A673 (cell line): ENCODE measurements around the gene EMC6.

Experiments used
- EZH2 ChIP-seq: fragments of 200-600 bp; sonication (generic); IDR thresholded peaks from 2 replicates; pipeline ENCODE4 v1.6.1; 2017; ENCODE audit warnings: borderline replicate concordance, low read depth, mild to moderate bottlenecking, mixed read lengths, antibody characterized with exemption, low read length; ENCODE audit not compliant: poor library complexity, severe bottlenecking
- TF ChIP-seq, protein P1 (sequence below): fragments of 300-800, 200-600 bp; sonication (generic); conservative IDR thresholded peaks from 2 replicates; pipeline ENCODE4 v1.5.1; 2017; ENCODE audit warnings: low read depth, mild to moderate bottlenecking, antibody characterized with exemption, low read length, moderate library complexity, mixed read lengths

GRCh38 chr17:3679531-3680126 lies 11.0 kb downstream of the EMC6 start:
- TF ChIP-seq, protein P1, sequence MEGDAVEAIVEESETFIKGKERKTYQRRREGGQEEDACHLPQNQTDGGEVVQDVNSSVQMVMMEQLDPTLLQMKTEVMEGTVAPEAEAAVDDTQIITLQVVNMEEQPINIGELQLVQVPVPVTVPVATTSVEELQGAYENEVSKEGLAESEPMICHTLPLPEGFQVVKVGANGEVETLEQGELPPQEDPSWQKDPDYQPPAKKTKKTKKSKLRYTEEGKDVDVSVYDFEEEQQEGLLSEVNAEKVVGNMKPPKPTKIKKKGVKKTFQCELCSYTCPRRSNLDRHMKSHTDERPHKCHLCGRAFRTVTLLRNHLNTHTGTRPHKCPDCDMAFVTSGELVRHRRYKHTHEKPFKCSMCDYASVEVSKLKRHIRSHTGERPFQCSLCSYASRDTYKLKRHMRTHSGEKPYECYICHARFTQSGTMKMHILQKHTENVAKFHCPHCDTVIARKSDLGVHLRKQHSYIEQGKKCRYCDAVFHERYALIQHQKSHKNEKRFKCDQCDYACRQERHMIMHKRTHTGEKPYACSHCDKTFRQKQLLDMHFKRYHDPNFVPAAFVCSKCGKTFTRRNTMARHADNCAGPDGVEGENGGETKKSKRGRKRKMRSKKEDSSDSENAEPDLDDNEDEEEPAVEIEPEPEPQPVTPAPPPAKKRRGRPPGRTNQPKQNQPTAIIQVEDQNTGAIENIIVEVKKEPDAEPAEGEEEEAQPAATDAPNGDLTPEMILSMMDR, result no peak
- TF ChIP-seq EZH2, result no peak
